Jurkat, Clone E6-1 (cell line): Measurements from ENCODE around the gene TEAD3.

ENCODE experiments used
- DNase-seq: peaks from one replicate; pipeline ENCODE4 v3.0.0-alpha.2; 2011; ENCODE audit warnings: low read depth, low spot score
- H3K4me3 ChIP-seq: 2 replicates; pipeline ENCODE4 v1.5.1; 2011; ENCODE audit warnings: mild to moderate bottlenecking, low read length, control low read depth, moderate library complexity

Gene TEAD3

DNA sequence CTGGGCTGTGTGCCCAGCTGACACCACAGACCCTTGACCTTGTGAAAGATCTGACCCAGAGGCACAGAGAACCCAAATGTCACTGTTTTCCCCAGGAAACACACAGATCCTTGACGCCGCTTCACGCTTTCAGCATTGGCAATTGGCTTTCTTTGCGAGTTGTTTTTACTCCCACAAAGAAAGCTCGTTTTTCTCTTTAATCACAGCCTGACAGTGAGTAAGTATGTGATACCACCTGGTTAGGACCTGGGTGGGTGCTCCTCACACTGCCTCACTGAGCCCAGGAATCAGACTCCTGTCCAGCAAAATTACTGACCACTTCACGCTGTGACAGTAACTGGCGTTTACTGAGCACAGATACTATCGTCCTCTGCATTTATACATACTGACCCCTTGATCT is 15.7 kb downstream of the TEAD3 start:
- no peak overlapping the region for H3K4me3 ChIP-seq
- no peak for DNase-seq

DNA sequence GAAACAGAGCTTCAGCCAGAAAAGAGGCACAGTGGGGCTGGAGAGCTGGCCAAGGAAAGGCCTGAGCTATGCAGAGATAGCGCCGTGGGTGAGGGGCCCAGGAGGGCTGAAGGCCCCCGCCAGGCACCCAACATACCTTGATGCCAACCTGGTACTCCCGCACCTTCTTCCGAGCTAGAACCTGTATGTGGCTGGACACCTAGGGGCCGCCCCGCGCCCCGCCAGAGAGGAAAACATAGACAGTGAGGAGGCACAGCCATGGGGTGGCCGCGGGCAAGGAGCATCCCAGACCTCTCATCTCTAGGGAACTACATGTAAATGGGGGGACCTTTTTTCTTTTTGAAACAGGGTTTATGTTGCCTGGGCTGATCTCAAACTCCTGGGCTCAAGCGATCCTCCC is 16.7 kb downstream of the TEAD3 start:
- DNase-seq, result no peak
- H3K4me3 ChIP-seq, result no peak overlapping the region

DNA sequence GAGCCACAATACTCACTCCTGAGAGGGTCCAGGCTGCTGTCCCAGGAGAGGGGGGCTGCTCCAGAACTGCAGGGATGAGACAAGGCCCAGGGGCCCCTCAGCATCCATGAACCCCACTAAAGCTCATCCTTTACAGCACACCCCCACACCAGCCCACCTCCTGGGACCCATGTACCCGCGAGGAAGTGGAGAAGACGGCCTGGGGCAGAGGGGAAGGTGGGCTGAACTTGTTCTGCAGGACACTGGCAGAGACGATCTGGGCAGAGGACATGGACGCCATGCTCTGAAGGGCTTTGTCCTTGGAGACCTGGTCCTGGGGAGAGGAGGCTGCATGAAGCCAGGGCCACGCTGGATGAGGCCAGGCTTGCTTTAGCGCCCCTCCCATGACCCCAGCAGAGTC is 18.6 kb downstream of the TEAD3 start:
- H3K4me3 ChIP-seq, result no peak overlapping the region
- DNase-seq, result no peak

DNA sequence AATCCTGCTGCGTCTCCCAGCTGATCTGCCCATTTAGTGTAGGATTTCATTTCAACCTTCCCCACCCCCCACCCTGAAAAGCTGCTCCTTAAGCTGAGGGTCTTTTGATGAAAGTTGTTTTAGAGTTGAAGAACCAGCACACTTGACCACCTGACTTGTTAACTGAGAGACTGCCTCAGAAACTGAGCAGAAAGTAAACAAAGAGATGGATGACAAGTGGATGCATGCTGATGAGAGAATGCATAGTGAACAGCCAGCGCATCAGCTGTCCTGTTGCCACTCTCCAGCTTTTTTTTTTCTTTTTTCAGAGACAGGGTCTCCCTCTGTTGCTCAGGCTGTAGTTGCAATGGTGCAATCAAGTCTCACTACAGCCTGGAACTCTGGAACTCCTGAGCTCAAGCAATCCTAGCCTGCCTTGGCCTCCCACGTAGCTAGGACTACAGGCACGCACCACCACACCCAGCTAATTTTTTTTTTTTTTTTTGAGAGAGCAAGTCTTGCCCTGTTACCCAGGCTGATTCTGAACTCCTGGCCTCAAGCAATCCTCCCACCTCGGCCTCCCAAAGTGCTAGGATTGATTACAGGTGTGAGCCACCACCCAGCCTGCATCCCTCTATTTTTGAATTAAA is 19.2 kb downstream of the TEAD3 start:
- DNase-seq, result no peak
- no peak overlapping the region for H3K4me3 ChIP-seq

DNA sequence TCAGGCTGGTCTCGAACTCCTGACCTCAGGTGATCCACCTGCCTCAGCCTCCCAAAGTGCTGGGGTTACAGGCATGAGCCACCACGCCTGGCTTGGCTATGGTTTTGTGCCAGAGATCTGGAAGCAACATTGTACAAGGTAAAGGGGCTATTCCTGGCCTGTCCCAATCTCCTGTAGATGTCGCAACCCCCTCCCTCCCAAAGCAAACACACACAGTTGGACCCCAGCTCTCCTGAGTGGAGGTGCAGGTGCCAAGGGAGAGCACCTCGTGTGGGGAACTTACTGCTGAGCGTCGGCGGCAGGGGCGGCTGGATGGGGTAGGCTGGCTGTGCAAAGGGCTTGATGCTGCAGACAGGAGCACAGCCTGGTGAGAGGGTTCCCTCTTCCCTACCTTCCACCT is 19.9 kb downstream of the TEAD3 start:
- DNase-seq, result no peak
- H3K4me3 ChIP-seq, result no peak overlapping the region

DNA sequence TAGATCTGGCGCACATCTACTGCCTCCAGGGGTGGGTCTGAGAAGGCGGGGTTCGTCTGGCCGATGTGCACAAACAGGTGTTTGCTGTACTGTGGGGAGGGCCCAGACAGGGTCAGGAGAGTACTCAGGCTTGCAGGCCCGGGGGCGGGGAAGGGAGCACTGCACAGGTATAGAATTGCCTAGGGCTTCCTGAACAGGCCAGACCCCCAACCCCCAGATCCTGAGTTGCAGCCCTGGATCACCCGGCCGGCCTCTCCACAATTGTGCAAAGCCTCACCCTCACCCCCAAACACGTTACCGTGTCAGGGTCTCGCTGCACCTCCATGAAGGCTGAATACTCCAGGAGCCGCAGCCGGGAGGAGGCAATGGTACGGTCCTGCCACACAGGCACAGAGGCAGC is 20.9 kb downstream of the TEAD3 start:
- H3K4me3 ChIP-seq, result no peak overlapping the region
- DNase-seq, result no peak

DNA sequence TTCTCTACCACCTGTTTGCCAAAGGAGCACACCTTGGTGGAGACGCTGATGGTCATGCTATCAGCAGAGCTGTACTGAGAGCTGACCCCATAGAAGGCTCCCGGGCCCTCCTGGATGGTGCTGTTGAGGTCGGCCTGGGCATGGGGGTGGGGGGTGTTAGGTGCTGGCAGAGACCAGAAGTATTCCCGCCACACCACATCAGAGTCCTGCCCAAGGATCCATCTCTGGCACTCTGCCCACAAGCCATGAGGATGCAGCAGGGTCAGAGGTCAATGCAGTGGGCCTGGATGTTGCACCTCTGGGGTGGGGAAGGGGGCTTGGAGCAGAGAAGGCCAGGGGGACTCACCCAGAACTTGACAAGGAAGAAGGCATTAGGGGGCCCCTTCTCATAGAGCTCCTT is 21.3 kb downstream of the TEAD3 start:
- no peak for DNase-seq
- H3K4me3 ChIP-seq, result no peak overlapping the region

DNA sequence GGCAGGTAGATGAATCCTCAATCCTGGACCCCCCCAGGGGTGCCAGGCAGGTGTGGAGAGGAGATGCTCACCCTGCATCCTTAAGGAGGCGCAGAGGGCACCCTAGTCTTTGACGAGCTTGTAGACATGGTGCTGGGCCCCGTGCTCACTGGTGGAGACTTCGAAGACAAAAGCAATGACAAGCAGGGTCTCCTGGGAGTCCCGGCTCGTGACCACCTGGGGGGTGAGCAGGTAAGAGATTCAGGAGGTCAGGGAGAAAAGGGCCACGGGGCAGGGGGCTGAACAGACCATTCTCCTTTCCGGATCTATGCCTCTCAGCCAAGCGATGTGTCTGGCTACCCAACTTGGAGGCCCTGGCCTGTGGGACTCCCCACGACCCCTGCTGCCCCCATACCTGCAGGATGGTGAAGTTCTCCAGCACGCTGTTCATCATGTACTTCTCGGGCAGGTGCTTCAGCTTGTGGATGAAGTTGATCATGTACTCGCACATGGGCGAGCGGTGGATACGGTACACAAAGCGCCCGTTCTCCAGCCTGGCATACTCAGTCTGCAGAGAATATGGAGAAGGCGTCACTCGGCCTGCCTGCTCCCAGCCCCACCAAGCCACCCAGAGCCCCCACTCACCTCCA is 21.8 kb downstream of the TEAD3 start:
- DNase-seq, result no peak
- H3K4me3 ChIP-seq, result no peak overlapping the region

DNA sequence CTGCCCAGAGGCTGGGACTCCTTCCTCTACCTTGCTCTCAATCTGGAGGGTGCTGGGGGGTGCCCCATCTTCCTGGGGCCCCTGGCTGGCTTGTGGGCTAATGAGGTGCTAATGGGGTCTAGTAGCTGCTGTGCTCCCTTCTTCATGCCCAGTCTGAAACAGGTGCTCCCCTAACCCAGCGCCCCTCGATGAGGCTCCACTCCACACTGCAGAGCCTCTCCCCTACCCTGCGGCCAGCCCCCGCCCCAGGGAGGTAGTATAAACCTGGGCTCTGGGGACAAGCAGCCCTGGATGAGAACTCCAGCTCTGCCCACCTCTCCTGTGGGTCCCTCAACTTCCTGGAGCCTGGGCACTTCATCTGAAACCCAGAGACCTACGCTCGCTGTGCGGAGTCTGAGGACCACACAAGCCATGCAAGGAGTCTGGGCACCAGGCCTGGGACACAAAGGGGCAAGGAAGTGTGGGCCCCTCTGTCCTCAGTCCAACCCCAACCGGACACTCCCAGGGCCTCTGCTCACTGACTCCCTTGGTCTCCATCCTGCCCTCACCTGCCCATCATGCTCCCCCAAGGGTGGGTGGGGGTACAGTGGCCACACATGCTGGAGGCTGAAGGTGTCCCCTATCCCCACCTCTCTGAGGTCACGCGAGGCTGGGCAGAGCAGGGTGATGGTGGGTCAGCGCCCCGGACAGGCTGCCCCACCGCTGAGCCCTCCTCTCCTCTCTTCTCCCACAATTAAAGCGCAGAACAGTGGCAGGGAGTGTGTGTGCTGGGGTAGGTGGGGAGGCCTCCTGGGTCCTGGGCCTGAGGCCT is 22.5 kb downstream of the TEAD3 start:
- no peak for DNase-seq
- no peak overlapping the region for H3K4me3 ChIP-seq

DNA sequence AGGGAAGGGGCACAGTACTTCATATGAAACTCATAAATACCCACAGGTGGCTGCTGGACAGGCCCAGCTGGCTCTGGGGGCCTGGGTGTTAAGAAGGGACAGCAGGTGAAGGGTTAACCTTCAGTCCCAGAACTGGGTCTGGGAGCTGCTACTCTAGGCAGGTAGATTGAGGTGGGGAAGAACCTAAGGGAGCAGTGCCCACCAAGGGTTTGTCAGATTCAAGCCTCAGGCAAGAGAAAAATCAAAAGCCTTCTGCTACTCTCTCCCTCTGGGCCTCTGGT is 23.1 kb downstream of the TEAD3 start:
- H3K4me3 ChIP-seq, result no peak overlapping the region
- no peak for DNase-seq

DNA sequence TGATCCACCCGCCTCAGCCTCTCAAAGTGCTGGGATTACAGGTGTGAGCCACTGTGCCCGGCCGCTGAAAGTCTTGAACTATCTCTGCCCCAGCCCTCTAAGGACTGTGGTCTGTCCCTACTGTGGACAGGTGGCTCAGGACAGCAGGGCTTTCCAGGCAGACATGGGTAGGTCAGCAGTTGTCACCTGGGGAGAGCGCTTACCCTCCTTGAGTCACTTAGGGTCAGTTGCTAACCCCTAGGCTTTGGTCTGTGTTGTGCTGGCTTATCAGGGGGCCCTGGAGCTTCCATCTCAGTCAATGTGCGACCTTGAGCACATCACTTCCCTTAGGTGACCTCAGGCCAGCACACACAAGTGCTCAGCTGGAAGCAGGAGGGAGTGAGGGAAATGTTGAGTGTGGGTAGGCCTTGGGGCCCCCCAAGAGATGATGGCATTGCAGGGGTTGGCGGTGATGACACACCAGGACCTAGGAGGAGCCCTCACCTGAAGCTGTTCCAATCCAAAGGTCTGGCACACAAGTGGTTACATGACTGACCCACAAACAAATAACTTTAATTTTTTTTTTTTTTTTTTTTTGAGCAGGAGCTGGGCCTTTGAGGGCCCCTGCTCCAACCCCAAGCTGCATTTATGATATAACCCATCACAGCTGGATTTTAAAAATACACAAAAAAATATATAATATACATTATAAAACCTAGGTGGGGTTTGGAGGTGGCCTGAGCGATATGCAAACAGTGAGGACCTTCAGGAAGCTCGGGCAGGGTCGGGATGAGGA is 23.6 kb downstream of the TEAD3 start:
- no peak for DNase-seq
- no peak overlapping the region for H3K4me3 ChIP-seq

DNA sequence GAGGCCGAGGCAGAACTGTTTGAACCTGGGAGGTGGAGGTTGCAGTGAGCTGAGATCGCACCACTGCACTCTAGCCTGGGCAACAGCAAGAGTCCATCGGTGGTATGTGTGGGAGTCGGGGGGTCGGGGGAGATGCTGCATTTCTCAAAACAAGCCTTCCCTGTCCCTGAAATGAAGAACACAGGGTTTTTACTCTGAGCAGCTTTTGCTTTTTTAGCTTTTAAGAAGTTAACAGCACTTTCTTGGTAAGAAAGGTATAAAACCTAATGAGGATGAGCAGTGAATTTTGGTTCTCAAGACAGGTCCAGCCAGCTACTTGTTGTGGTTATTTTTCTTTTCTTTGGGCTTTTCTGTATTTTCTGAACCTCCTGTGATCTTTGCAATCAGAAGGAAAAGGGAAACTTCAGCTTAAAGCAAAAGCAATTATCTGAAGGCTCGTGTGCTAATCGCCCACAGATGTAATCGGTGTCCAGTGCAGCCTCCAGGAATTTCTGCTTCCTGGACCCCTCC is 25.0 kb downstream of the TEAD3 start:
- H3K4me3 ChIP-seq, result no peak overlapping the region
- no peak for DNase-seq

DNA sequence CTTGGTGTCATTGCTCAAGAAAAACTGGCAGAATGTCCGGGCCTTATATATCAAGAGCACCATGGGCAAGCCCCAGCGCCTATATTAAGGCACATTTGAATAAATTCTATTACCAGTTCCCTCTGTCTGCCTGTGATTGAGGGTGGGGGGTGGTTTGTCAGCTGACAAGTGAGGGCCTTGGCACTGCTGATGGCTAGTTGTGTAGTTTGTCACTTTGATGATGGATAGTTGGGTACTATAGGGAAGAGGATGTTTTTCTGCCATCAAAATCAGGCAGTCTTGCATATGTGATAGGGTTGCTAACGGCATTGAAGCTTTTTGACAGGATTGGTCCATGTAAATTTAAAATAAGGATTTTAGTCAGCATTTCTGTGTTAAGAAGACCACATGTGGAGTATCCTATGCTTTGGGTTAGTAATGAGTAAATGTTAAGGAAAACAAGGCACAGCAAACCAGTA is 26.2 kb downstream of the TEAD3 start:
- no peak for DNase-seq
- H3K4me3 ChIP-seq, result no peak overlapping the region

DNA sequence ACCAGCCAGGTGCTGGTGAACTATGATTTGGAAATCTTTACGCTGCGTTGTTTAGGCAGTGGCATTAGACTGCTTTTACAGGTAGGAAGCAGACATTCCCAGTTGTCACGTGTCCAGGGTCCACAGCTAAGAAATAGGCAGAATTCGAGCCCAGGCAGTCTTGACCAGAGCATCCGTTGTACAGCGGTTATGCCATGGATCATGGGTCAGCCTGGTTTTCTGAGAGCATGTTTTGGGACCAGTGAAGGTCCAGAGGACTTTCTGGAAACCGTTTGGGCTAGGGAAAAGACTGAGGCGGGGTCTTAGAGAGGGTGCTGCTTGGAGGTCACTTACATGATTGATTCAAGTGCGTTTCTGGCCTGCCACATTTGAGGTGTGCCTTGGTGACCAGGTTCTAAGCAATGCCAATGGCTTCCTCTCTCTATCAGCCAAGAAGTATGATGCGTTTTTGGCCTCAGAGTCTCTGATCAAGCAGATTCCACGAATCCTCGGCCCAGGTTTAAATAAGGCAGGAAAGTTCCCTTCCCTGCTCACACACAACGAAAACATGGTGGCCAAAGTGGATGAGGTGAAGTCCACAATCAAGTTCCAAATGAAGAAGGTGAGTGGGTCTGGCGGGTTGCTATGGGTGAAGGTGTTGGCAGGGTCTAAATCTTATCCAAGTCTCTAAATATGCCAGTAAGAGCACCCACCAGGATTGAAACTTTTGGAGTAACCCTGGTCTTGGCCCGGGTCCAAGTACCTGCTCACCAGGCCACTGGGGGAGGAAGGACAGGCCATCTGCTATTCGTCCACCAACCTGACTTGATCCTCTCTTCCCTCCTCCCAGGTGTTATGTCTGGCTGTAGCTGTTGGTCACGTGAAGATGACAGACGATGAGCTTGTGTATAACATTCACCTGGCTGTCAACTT is 26.9 kb downstream of the TEAD3 start:
- DNase-seq, result no peak
- peak overlapping the region; percentile 94 for H3K4me3 ChIP-seq

DNA sequence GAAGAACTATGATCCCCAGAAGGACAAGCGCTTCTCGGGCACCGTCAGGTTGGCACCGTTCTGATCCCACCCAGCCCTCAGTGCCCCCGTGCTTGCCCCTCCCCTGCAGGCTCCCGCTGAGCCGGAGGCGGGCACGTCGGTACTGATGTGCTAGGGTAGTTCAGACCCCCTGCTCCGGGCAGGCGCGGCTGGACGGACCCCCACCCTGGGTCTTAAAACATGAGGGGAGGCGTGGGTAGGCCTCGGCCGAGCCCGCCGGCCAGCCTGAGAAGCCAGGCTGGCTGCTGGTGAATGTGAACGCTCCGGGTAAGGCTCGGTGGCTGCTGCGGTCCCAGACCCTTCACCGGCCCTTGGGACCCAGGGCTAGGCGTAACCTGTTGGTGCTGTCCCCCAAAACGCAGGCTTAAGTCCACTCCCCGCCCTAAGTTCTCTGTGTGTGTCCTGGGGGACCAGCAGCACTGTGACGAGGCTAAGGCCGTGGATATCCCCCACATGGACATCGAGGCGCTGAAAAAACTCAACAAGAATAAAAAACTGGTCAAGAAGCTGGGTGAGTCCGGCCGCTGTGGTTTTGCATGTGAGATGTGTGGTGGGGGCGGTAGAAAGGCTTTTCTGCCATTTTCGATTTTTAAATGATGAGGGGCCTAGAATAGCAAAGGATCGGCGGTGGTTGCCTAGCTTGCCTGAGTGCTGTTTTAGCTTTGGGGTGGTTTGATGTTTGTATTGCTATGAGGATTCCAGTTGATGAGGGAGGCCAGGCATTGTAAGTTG is 27.7 kb downstream of the TEAD3 start:
- DNase-seq, result no peak
- peak overlapping the region; percentile 94 for H3K4me3 ChIP-seq

DNA sequence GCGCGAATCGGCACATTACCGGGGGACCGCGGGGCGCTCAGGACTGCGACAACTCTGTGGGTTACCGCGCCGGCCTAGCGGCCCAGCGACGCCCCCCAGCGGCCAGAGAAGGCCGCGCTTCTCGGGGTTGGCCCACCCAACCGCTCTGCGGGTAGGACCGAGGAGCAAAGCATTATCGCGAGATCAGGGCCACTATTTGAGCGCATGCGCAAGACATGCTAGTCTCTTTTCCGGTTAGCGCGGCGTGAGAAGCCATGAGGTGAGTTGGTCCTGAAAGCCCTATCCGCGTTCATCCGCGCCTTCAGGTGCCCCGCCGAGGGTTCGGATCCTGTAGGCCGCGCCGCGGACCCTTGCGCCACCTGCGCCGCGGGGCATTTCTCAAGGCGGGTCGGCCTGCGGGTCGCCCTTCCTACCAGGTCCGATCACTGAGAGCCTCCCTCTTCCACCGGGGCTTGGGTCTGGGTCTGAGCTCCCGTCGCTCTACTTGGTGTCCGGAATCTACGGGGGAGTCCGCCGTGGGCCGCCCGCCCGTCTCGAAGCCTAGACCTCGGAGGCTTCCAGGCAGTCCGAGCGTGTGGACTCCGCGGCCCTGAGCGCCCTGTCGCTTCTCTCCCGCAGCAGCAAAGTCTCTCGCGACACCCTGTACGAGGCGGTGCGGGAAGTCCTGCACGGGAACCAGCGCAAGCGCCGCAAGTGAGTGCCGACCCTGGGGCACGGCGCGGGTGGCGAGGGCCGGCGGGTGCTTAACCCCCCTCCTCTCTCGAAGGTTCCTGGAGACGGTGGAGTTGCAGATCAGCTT is 28.5 kb downstream of the TEAD3 start, which contains the start of gene RPL10A:
Gene RPL10A (plus strand): TSS at position 221 of the 799 bp plus-strand sequence. CDS start 34 bp downstream, at position 255.
- peak within 1 kb of the TSS; percentile 94 for H3K4me3 ChIP-seq
- DNase-seq, result peak; percentile 98

DNA sequence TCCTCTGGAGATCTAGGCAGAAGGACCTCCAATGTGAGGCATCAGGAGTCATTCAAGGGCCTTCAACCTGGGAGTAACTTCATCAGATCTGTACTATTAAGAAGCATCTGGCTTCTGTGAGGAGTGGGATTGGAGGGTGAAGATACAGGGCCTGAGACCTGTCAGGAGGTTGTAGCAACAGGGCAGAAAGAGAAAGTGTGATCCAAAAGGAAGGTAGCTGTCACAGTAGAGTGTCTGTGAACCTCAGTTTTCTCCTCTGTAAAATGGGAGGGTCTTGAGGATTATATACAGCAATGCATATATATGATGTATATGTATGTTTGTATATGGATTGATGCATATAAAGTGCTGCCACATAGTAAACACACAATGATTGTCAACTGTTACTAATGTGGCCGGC is 31.2 kb downstream of the TEAD3 start:
- no peak overlapping the region for H3K4me3 ChIP-seq
- DNase-seq, result no peak
